H9 (cell line): ENCODE data around the gene CD27. TPM values are rescaled to one million over a fixed set of nuclear protein-coding genes. Genes with fewer than 3 reads are reported as not detected.

Experiments
- DNase-seq: peaks from one replicate; pipeline ENCODE4 v3.0.0-alpha.2; 2017
- H2AFZ ChIP-seq: one replicate; pipeline ENCODE4 v1.6.1; 2013; ENCODE audit warnings: mild to moderate bottlenecking, low read length, control low read depth, moderate library complexity
- H2AK5ac ChIP-seq: 2 replicates; pipeline ENCODE4 v1.6.1; 2013; ENCODE audit warnings: low read length, control low read depth, mixed read lengths; ENCODE audit not compliant: insufficient read length
- H2BK120ac ChIP-seq: one replicate; pipeline ENCODE4 v1.6.1; 2013; ENCODE audit warnings: low read depth, mild to moderate bottlenecking, low read length, control low read depth, inconsistent platforms; ENCODE audit not compliant: poor library complexity, severe bottlenecking
- H2BK12ac ChIP-seq: 2 replicates; pipeline ENCODE4 v1.6.1; 2013; ENCODE audit warnings: low read length, control low read depth, mixed read lengths, low read depth; ENCODE audit not compliant: insufficient read length
- H2BK15ac ChIP-seq: 2 replicates; pipeline ENCODE4 v1.6.1; 2013; ENCODE audit warnings: low read depth, low read length, control low read depth
- H2BK20ac ChIP-seq: one replicate; pipeline ENCODE4 v1.6.1; 2013; ENCODE audit warnings: low read depth, mild to moderate bottlenecking, low read length, control low read depth, inconsistent platforms; ENCODE audit not compliant: poor library complexity, severe bottlenecking
- H2BK5ac ChIP-seq: 2 replicates; pipeline ENCODE4 v1.6.1; 2013; ENCODE audit warnings: low read length, control low read depth, mixed read lengths; ENCODE audit not compliant: insufficient read length
- H3K14ac ChIP-seq: 2 replicates; pipeline ENCODE4 v1.6.1; 2013; ENCODE audit warnings: low read length, control low read depth; ENCODE audit not compliant: insufficient read depth
- H3K18ac ChIP-seq: 2 replicates; pipeline ENCODE4 v1.6.1; 2013; ENCODE audit warnings: low read depth, mild to moderate bottlenecking, mixed read lengths, low read length, control low read depth; ENCODE audit not compliant: insufficient read length
- H3K23ac ChIP-seq: 2 replicates; pipeline ENCODE4 v1.6.1; 2013; ENCODE audit warnings: low read length, control low read depth, mixed read lengths, low read depth; ENCODE audit not compliant: insufficient read length
- H3K23me2 ChIP-seq: 2 replicates; pipeline ENCODE4 v1.6.1; 2013; ENCODE audit warnings: low read depth, mild to moderate bottlenecking, mixed read lengths, low read length, control low read depth; ENCODE audit not compliant: insufficient read length, poor library complexity, severe bottlenecking
- H3K27ac ChIP-seq: 2 replicates; pipeline ENCODE4 v1.5.1; 2013; ENCODE audit warnings: low read length, control low read depth, mixed read lengths, low read depth; ENCODE audit not compliant: insufficient read length
- H3K27me3 ChIP-seq: 2 replicates; pipeline ENCODE4 v1.6.1; 2013; ENCODE audit warnings: low read length, control low read depth, inconsistent platforms; ENCODE audit not compliant: insufficient read depth
- H3K4ac ChIP-seq: 2 replicates; pipeline ENCODE4 v1.6.1; 2013; ENCODE audit warnings: low read depth, mild to moderate bottlenecking, control low read depth, inconsistent platforms, low read length, moderate library complexity
- H3K4me1 ChIP-seq: 2 replicates; pipeline ENCODE4 v1.6.1; 2013; ENCODE audit warnings: low read length, control low read depth, inconsistent platforms; ENCODE audit not compliant: insufficient read depth
- H3K4me2 ChIP-seq: 2 replicates; pipeline ENCODE4 v1.6.1; 2013; ENCODE audit warnings: low read length, control low read depth, mixed read lengths; ENCODE audit not compliant: insufficient read length, insufficient read depth
- H3K56ac ChIP-seq: 2 replicates; pipeline ENCODE4 v1.6.1; 2013; ENCODE audit warnings: low read depth, mild to moderate bottlenecking, mixed read lengths, low read length, control low read depth; ENCODE audit not compliant: insufficient read length
- H3K79me1 ChIP-seq: 2 replicates; pipeline ENCODE4 v1.6.1; 2013; ENCODE audit warnings: low read depth, mild to moderate bottlenecking, moderate library complexity, low read length, control low read depth, inconsistent platforms; ENCODE audit not compliant: insufficient read depth, poor library complexity, severe bottlenecking
- H3K79me2 ChIP-seq: 2 replicates; pipeline ENCODE4 v1.6.1; 2013; ENCODE audit warnings: low read length, control low read depth, inconsistent platforms; ENCODE audit not compliant: insufficient read depth
- H3K9ac ChIP-seq: 2 replicates; pipeline ENCODE4 v1.6.1; 2013; ENCODE audit warnings: low read length, control low read depth, mixed read lengths; ENCODE audit not compliant: insufficient read length; ENCODE audit errors: extremely low read depth
- H3K9me3 ChIP-seq: one replicate; pipeline ENCODE4 v1.6.1; 2013; ENCODE audit warnings: low read depth, low read length, inconsistent platforms; ENCODE audit not compliant: control insufficient read depth
- H3T11ph ChIP-seq: one replicate; pipeline ENCODE4 v1.6.1; 2013; ENCODE audit warnings: mild to moderate bottlenecking, low read length, control low read depth, inconsistent platforms
- H4K20me1 ChIP-seq: one replicate; pipeline ENCODE4 v1.6.1; 2013; ENCODE audit not compliant: control insufficient read depth, insufficient read length, insufficient read depth
- H4K5ac ChIP-seq: 2 replicates; pipeline ENCODE4 v1.6.1; 2013; ENCODE audit warnings: low read depth, mild to moderate bottlenecking, mixed read lengths, low read length, control low read depth; ENCODE audit not compliant: insufficient read length
- H4K8ac ChIP-seq: replicated peaks from 2 replicates; pipeline ENCODE4 v1.6.1; 2013; ENCODE audit warnings: low read length, control low read depth, mixed read lengths, low read depth; ENCODE audit not compliant: insufficient read length
- H4K91ac ChIP-seq: 2 replicates; pipeline ENCODE4 v1.6.1; 2013; ENCODE audit warnings: low read depth, mild to moderate bottlenecking, moderate library complexity, mixed read lengths, low read length, control low read depth; ENCODE audit not compliant: insufficient read length
- H3K27ac Mint-ChIP-seq, 3 experiments: 2 replicates in 2 of 3; 3 replicates in 1 of 3; pipeline ENCODE4 v1.8.0; 2020 to 2021; ENCODE audit warnings: mixed read lengths in 3 of 3, mild to moderate bottlenecking in 1 of 3, moderate library complexity in 1 of 3
- H3K27me3 Mint-ChIP-seq: 2 replicates; pipeline ENCODE4 v1.8.0; 2021; ENCODE audit warnings: low read depth, mild to moderate bottlenecking, moderate library complexity, mixed read lengths
- H3K36me3 Mint-ChIP-seq, 3 experiments: 2 replicates in 2 of 3; 3 replicates in 1 of 3; pipeline ENCODE4 v1.8.0; 2020 to 2021; ENCODE audit warnings: low read depth in 3 of 3, mixed read lengths in 3 of 3; ENCODE audit not compliant: insufficient read depth in 1 of 3
- H3K4me1 Mint-ChIP-seq, 2 experiments: 2 replicates each; pipeline ENCODE4 v1.8.0; 2020; ENCODE audit warnings: mixed read lengths in 2 of 2
- H3K4me3 Mint-ChIP-seq, 2 experiments: 2 replicates in 1 of 2; 3 replicates in 1 of 2; pipeline ENCODE4 v1.8.0; 2020 to 2021; ENCODE audit warnings: mild to moderate bottlenecking in 2 of 2, mixed read lengths in 2 of 2, moderate library complexity in 1 of 2
- H3K9me3 Mint-ChIP-seq, 2 experiments: 2 replicates in 1 of 2; 3 replicates in 1 of 2; pipeline ENCODE4 v1.8.0; 2020; ENCODE audit warnings: mild to moderate bottlenecking in 2 of 2, mixed read lengths in 2 of 2, moderate library complexity in 1 of 2
- CTCF ChIP-seq: fragments of 200-600 bp; sonication (generic); conservative IDR thresholded peaks from 3 replicates; pipeline ENCODE4 v1.8.0; 2021; ENCODE audit warnings: antibody characterized with exemption, mild to moderate bottlenecking
- WGBS: extraction: QIAGEN DNeasy Blood & Tissue Kit; methylation state at CpG from one replicate; pipeline ENCODE4 v1.1.7; 2013; ENCODE audit warnings: missing lambda C conversion rate, low lambda C conversion rate, mixed read lengths; ENCODE audit not compliant: insufficient read length; ENCODE audit errors: extremely low coverage; 5-methylcytosine and 5-hydroxymethylcytosine counted together
- total RNA-seq: library from RNA; stranded (reverse); gene quantifications from 2 replicates; pipeline ENCODE4 v1.2.1, GENCODE V29; 2021

The CD27 gene
- total RNA-seq, 1 experiment from 2014 or later: 0.37 TPM

- Histone ChIP-seq H3K9ac (no peak overlapping the region), H4K91ac (no peak overlapping the region), H2BK20ac (no peak overlapping the region), H3K27me3 (no peaks in the 10 kb centered on the region), H3K4me1 (no peaks in the 10 kb centered on the region), H3K23ac (no peak overlapping the region), H2BK120ac (no peak overlapping the region), H2AFZ (no peak overlapping the region), H4K5ac (no peak overlapping the region), H3K4me2 (no peak overlapping the region), H2AK5ac (no peak overlapping the region), H3K79me2 (no peaks in the 10 kb centered on the region), H4K20me1 (no peaks in the 10 kb centered on the region), H2BK12ac (no peak overlapping the region), H2BK5ac (no peak overlapping the region), H3T11ph (no peak overlapping the region), H3K79me1 (no peaks in the 10 kb centered on the region), H4K8ac (no peak overlapping the region), H3K9me3 (no peaks in the 10 kb centered on the region), H3K27ac (no peak overlapping the region), H2BK15ac (no peak overlapping the region), H3K14ac (no peak overlapping the region), H3K23me2 (no peaks in the 10 kb centered on the region), H3K4ac (no peak overlapping the region), H3K18ac (no peak overlapping the region), H3K56ac (no peak overlapping the region)
- no peak overlapping the region for H3K27ac Mint-ChIP-seq
- H3K4me3 Mint-ChIP-seq: no peak overlapping the region
- no peaks in the 10 kb centered on the region for H3K27me3 Mint-ChIP-seq
- no CpG with 5 or more reads among the region's 5 CpGs for WGBS
- no peak for DNase-seq
- H3K4me1 Mint-ChIP-seq: peaks cover 0 to 5% of the 10 kb centered on the region in 2 experiments; a peak in 1 of 4 replicates
- H3K9me3 Mint-ChIP-seq: no peaks in the 10 kb centered on the region; a peak in 1 of 5 replicates
- no peaks in the 10 kb centered on the region for H3K36me3 Mint-ChIP-seq
- no peak for TF ChIP-seq CTCF
Observed at GRCh38 chr12:6404390-6404789, 40.4 kb upstream of the CD27 start.
